Measurements from ENCODE around the gene PNCK. TPM values are rescaled to one million over a fixed set of nuclear protein-coding genes. Genes with fewer than 3 reads are reported as not detected.

The PNCK gene
- total and polyA plus RNA-seq, 8 donors = 0.28 to 0.99 (median 0.49) TPM; not detected in 3

DNA sequence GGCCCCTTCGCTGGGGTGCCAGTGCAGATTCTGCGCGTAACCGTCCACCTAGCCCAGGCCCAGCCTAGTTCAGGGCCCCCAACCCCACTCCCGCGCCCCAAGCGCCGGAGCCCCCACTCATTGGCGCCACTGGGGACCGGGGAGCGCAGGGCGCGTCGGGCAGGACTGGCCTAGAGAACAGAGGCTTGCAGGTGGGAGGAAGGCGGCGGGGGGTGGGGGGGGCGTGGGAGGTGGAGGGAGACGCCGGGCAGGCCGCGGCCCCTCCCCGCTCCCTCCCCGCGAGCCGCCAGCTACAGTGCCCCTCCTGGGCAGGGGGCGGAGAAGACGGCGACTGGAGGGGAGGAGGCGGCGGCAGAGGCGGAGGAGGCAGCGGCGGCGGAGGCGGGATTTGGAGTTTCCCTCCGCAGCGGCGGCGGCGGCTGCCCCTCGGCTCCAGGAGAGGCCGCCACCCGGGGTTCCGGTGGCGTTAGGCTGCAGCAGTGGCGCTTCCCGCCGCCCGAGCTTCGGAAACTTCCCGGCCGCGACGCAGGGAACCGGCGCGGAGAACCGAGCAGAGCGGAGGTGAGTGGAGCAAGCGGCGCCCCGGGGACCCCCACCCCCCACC, 31.5 kb downstream of the PNCK start:
- H3K27ac ChIP-seq = no peak overlapping the region
- no peaks in the 10 kb centered on the region for H3K4me1 ChIP-seq
- WGBS, 2 donors = 1 to 17% methylated on average over 36 to 48 of the region's 62 CpGs
- TF ChIP-seq CTCF (IDR thresholded peaks at IDR 0.05) = no peak
- ATAC-seq (peak in 2 of 4 donors; percentile 11 to 12), FAIRE-seq (no peak), DNase-seq (peak in 4 of 6 donors; percentile 7 to 62 (median 34))
- no peaks in the 10 kb centered on the region for H3K9me3 ChIP-seq
- intact Hi-C loops (cut with DNase I) = loop anchor here in 1 of 3 donors (10.0 kb wide), 1 partner anchor 87 kb away; no protein-coding TSS in a partner anchor
- H3K4me3 ChIP-seq = peak overlapping the region in 1 of 4 donors; percentile 10
- H3K36me3 ChIP-seq = no peaks in the 10 kb centered on the region
- peaks cover 0 to 36% (median 5%) of the 10 kb centered on the region in 4 donors for H3K27me3 ChIP-seq

GRCh38 chrX:153641627-153642026, 32.0 kb downstream of the PNCK start:
- TF ChIP-seq CTCF (IDR thresholded peaks at IDR 0.05) = no peak
- no peaks in the 10 kb centered on the region for H3K9me3 ChIP-seq
- no peaks in the 10 kb centered on the region for H3K36me3 ChIP-seq
- intact Hi-C loops (cut with DNase I) = loop anchor here in 1 of 3 donors (10.0 kb wide), 1 partner anchor 87 kb away; no protein-coding TSS in a partner anchor
- peaks cover 0 to 35% (median 5%) of the 10 kb centered on the region in 4 donors for H3K27me3 ChIP-seq
- H3K27ac ChIP-seq = no peak overlapping the region
- FAIRE-seq (no peak), DNase-seq (no peak), ATAC-seq (no peak)
- H3K4me1 ChIP-seq = no peaks in the 10 kb centered on the region
- 10 to 21% methylated on average over 8 of the region's 8 CpGs for WGBS, 2 donors
- no peak overlapping the region for H3K4me3 ChIP-seq

GRCh38 chrX:153640736-153641575, 32.7 kb downstream of the PNCK start:
- Histone ChIP-seq H3K4me1 (no peaks in the 10 kb centered on the region), H3K27me3 (peaks cover 0 to 28% (median 5%) of the 10 kb centered on the region in 4 donors), H3K27ac (no peak overlapping the region), H3K9me3 (no peaks in the 10 kb centered on the region), H3K36me3 (no peaks in the 10 kb centered on the region), H3K4me3 (no peak overlapping the region)
- no peak for TF ChIP-seq CTCF (IDR thresholded peaks at IDR 0.05)
- 54 to 60% methylated on average over 26 of the region's 26 CpGs for WGBS, 2 donors
- intact Hi-C loops (cut with DNase I) = loop anchor here in 1 of 3 donors (10.0 kb wide), 1 partner anchor 86 kb away; no protein-coding TSS in a partner anchor
- DNase-seq = peak in 3 of 6 donors; percentile 8 to 60 (median 52)
- ATAC-seq = no peak
- FAIRE-seq = no peak

- H3K36me3 ChIP-seq = no peaks in the 10 kb centered on the region
- H3K27me3 ChIP-seq = peaks cover 0 to 27% (median 3%) of the 10 kb centered on the region in 4 donors
- WGBS, 2 donors = 78 to 86% methylated on average over 23 of the region's 23 CpGs
- no peaks in the 10 kb centered on the region for H3K4me1 ChIP-seq
- DNase-seq (peak in 2 of 6 donors; percentile 53 to 67), ATAC-seq (no peak), FAIRE-seq (no peak)
- intact Hi-C loops (cut with DNase I) = loop anchor here in 1 of 3 donors (10.0 kb wide), 1 partner anchor 85 kb away; no protein-coding TSS in a partner anchor
- TF ChIP-seq CTCF (IDR thresholded peaks at IDR 0.05) = no peak
- no peak overlapping the region for H3K27ac ChIP-seq
- no peaks in the 10 kb centered on the region for H3K9me3 ChIP-seq
- H3K4me3 ChIP-seq = no peak overlapping the region
Measured at GRCh38 chrX:153640045-153640686, 33.4 kb downstream of the PNCK start.

Measured in pancreas (tissue), 10 donors.